Parathyroid adenoma (tissue), 2 donors: ENCODE data around the gene CAMK1G.
A peak's percentile ranks its signal among the peaks of the same experiment; 100 is the strongest.

ENCODE experiments used
- H2AFZ ChIP-seq: fragments of 300-600 bp; sonication (generic); one replicate; pipeline ENCODE4 v1.7.0; 2017; ENCODE audit warnings: antibody characterized with exemption, mild to moderate bottlenecking
- H3K27ac ChIP-seq: fragments of 300-600 bp; sonication (generic); one replicate; pipeline ENCODE4 v1.7.0; 2017
- H3K27me3 ChIP-seq: fragments of 300-600 bp; sonication (generic); one replicate; pipeline ENCODE4 v1.7.0; 2017; ENCODE audit warnings: low read length; ENCODE audit not compliant: control insufficient read depth, insufficient read depth
- H3K36me3 ChIP-seq: fragments of 300-600 bp; sonication (generic); one replicate; pipeline ENCODE4 v1.7.0; 2017; ENCODE audit warnings: low read length; ENCODE audit not compliant: control insufficient read depth, insufficient read depth
- H3K4me1 ChIP-seq: fragments of 300-600 bp; sonication (generic); one replicate; pipeline ENCODE4 v1.7.0; 2017; ENCODE audit warnings: control low read depth
- H3K4me2 ChIP-seq: fragments of 300-600 bp; sonication (generic); one replicate; pipeline ENCODE4 v1.7.0; 2017; ENCODE audit warnings: low read length
- H3K4me3 ChIP-seq: fragments of 300-600 bp; sonication (generic); one replicate; pipeline ENCODE4 v1.7.0; 2017; ENCODE audit warnings: low read depth, low read length
- H3K79me2 ChIP-seq: fragments of 300-600 bp; sonication (generic); one replicate; pipeline ENCODE4 v1.7.0; 2017; ENCODE audit warnings: control low read depth
- H3K9ac ChIP-seq: fragments of 300-600 bp; sonication (generic); one replicate; pipeline ENCODE4 v1.7.0; 2017; ENCODE audit warnings: mild to moderate bottlenecking
- H3K9me3 ChIP-seq: fragments of 300-600 bp; sonication (generic); one replicate; pipeline ENCODE4 v1.7.0; 2017; ENCODE audit warnings: low read length; ENCODE audit not compliant: control insufficient read depth
- CTCF ChIP-seq: fragments of 300-600 bp; sonication (generic); IDR thresholded peaks from one replicate; pipeline ENCODE4 v1.7.0; 2017; ENCODE audit warnings: antibody characterized with exemption, mild to moderate bottlenecking
- donor health status: primary hyperparathyroidism.

Gene CAMK1G

GRCh38 chr1:209657918-209658317 is 74.4 kb downstream of the CAMK1G start:
- Histone ChIP-seq H3K9me3 (no peaks in the 10 kb centered on the region), H3K79me2 (no peaks in the 10 kb centered on the region), H3K9ac (no peak overlapping the region), H3K27ac (no peak overlapping the region), H3K27me3 (no peaks in the 10 kb centered on the region), H2AFZ (no peak overlapping the region), H3K4me2 (no peak overlapping the region), H3K36me3 (no peaks in the 10 kb centered on the region), H3K4me1 (peaks cover 3% of the 10 kb centered on the region), H3K4me3 (no peak overlapping the region)
- TF ChIP-seq CTCF = no peak

DNA sequence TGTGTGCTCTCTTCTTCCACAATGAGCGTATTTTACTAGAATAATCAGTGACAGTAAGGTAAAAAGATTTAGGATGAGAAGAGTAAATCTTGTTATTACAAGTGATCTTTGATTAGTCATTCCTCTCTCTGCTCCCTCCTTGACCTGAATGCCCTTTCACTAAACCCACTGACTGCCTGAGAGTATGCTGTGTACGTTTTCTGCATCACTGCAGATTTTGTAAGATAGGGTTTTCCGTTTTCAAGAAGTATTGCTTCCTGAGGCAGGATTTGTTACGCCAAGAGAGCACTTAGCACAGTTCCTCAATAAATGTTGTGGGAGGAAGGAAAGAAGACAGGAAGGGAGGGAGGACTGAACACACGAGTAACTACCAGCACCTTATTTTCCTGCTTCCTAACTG is 76.4 kb downstream of the CAMK1G start:
- Histone ChIP-seq H3K79me2 (no peaks in the 10 kb centered on the region), H3K4me2 (peak overlapping the region; percentile 23), H3K9ac (no peak overlapping the region), H3K9me3 (no peaks in the 10 kb centered on the region), H3K36me3 (no peaks in the 10 kb centered on the region), H3K4me1 (peaks cover 3% of the 10 kb centered on the region), H2AFZ (no peak overlapping the region), H3K27me3 (no peaks in the 10 kb centered on the region), H3K27ac (no peak overlapping the region), H3K4me3 (no peak overlapping the region)
- TF ChIP-seq CTCF = no peak

DNA sequence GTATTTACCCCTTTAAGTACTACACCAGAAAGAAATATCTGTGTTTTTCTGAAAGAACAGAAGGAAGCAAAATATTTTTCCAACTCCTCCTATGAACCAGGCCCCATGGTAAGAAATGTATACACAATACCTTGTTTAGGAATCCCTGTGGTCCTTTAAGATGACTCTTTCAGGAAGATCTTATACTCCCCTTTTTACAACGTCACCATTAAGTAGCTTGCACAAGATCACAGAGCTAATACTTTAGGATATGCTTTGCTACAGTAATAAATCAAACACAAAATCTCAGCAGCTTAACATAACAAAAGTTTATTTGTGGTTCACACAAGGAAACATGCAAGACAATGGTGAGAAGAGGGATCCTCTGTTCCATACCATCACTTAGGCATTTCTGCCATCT is 77.6 kb downstream of the CAMK1G start:
- Histone ChIP-seq H3K4me3 (no peak overlapping the region), H2AFZ (no peak overlapping the region), H3K4me1 (peaks cover 3% of the 10 kb centered on the region), H3K27me3 (no peaks in the 10 kb centered on the region), H3K79me2 (no peaks in the 10 kb centered on the region), H3K9ac (no peak overlapping the region), H3K27ac (no peak overlapping the region), H3K36me3 (no peaks in the 10 kb centered on the region), H3K9me3 (no peaks in the 10 kb centered on the region), H3K4me2 (no peak overlapping the region)
- no peak for TF ChIP-seq CTCF

GRCh38 chr1:209662879-209663327 is 79.4 kb downstream of the CAMK1G start:
- Histone ChIP-seq H3K36me3 (no peaks in the 10 kb centered on the region), H3K4me3 (no peak overlapping the region), H3K79me2 (no peaks in the 10 kb centered on the region), H3K9me3 (no peaks in the 10 kb centered on the region), H3K4me1 (peaks cover 3% of the 10 kb centered on the region), H3K27ac (no peak overlapping the region), H3K4me2 (no peak overlapping the region), H3K27me3 (no peaks in the 10 kb centered on the region), H2AFZ (no peak overlapping the region), H3K9ac (no peak overlapping the region)
- no peak for TF ChIP-seq CTCF
